H9 (cell line): ENCODE results near the gene SMIM41. TPM values are rescaled to one million over a fixed set of nuclear protein-coding genes. Genes with fewer than 3 reads are reported as not detected.
A peak's percentile ranks its signal among the peaks of the same experiment; 100 is the strongest.

Experiments used
- DNase-seq: peaks from one replicate; pipeline ENCODE4 v3.0.0-alpha.2; 2017
- H2AFZ ChIP-seq: one replicate; pipeline ENCODE4 v1.6.1; 2013; ENCODE audit warnings: mild to moderate bottlenecking, low read length, control low read depth, moderate library complexity
- H2AK5ac ChIP-seq: 2 replicates; pipeline ENCODE4 v1.6.1; 2013; ENCODE audit warnings: low read length, control low read depth, mixed read lengths; ENCODE audit not compliant: insufficient read length
- H2BK120ac ChIP-seq: one replicate; pipeline ENCODE4 v1.6.1; 2013; ENCODE audit warnings: low read depth, mild to moderate bottlenecking, low read length, control low read depth, inconsistent platforms; ENCODE audit not compliant: poor library complexity, severe bottlenecking
- H2BK12ac ChIP-seq: 2 replicates; pipeline ENCODE4 v1.6.1; 2013; ENCODE audit warnings: low read length, control low read depth, mixed read lengths, low read depth; ENCODE audit not compliant: insufficient read length
- H2BK15ac ChIP-seq: 2 replicates; pipeline ENCODE4 v1.6.1; 2013; ENCODE audit warnings: low read depth, low read length, control low read depth
- H2BK20ac ChIP-seq: one replicate; pipeline ENCODE4 v1.6.1; 2013; ENCODE audit warnings: low read depth, mild to moderate bottlenecking, low read length, control low read depth, inconsistent platforms; ENCODE audit not compliant: poor library complexity, severe bottlenecking
- H2BK5ac ChIP-seq: 2 replicates; pipeline ENCODE4 v1.6.1; 2013; ENCODE audit warnings: low read length, control low read depth, mixed read lengths; ENCODE audit not compliant: insufficient read length
- H3K14ac ChIP-seq: 2 replicates; pipeline ENCODE4 v1.6.1; 2013; ENCODE audit warnings: low read length, control low read depth; ENCODE audit not compliant: insufficient read depth
- H3K18ac ChIP-seq: 2 replicates; pipeline ENCODE4 v1.6.1; 2013; ENCODE audit warnings: low read depth, mild to moderate bottlenecking, mixed read lengths, low read length, control low read depth; ENCODE audit not compliant: insufficient read length
- H3K23ac ChIP-seq: 2 replicates; pipeline ENCODE4 v1.6.1; 2013; ENCODE audit warnings: low read length, control low read depth, mixed read lengths, low read depth; ENCODE audit not compliant: insufficient read length
- H3K23me2 ChIP-seq: 2 replicates; pipeline ENCODE4 v1.6.1; 2013; ENCODE audit warnings: low read depth, mild to moderate bottlenecking, mixed read lengths, low read length, control low read depth; ENCODE audit not compliant: insufficient read length, poor library complexity, severe bottlenecking
- H3K27ac ChIP-seq: 2 replicates; pipeline ENCODE4 v1.5.1; 2013; ENCODE audit warnings: low read length, control low read depth, mixed read lengths, low read depth; ENCODE audit not compliant: insufficient read length
- H3K27me3 ChIP-seq: 2 replicates; pipeline ENCODE4 v1.6.1; 2013; ENCODE audit warnings: low read length, control low read depth, inconsistent platforms; ENCODE audit not compliant: insufficient read depth
- H3K4ac ChIP-seq: 2 replicates; pipeline ENCODE4 v1.6.1; 2013; ENCODE audit warnings: low read depth, mild to moderate bottlenecking, control low read depth, inconsistent platforms, low read length, moderate library complexity
- H3K4me1 ChIP-seq: 2 replicates; pipeline ENCODE4 v1.6.1; 2013; ENCODE audit warnings: low read length, control low read depth, inconsistent platforms; ENCODE audit not compliant: insufficient read depth
- H3K4me2 ChIP-seq: 2 replicates; pipeline ENCODE4 v1.6.1; 2013; ENCODE audit warnings: low read length, control low read depth, mixed read lengths; ENCODE audit not compliant: insufficient read length, insufficient read depth
- H3K56ac ChIP-seq: 2 replicates; pipeline ENCODE4 v1.6.1; 2013; ENCODE audit warnings: low read depth, mild to moderate bottlenecking, mixed read lengths, low read length, control low read depth; ENCODE audit not compliant: insufficient read length
- H3K79me1 ChIP-seq: 2 replicates; pipeline ENCODE4 v1.6.1; 2013; ENCODE audit warnings: low read depth, mild to moderate bottlenecking, moderate library complexity, low read length, control low read depth, inconsistent platforms; ENCODE audit not compliant: insufficient read depth, poor library complexity, severe bottlenecking
- H3K79me2 ChIP-seq: 2 replicates; pipeline ENCODE4 v1.6.1; 2013; ENCODE audit warnings: low read length, control low read depth, inconsistent platforms; ENCODE audit not compliant: insufficient read depth
- H3K9ac ChIP-seq: 2 replicates; pipeline ENCODE4 v1.6.1; 2013; ENCODE audit warnings: low read length, control low read depth, mixed read lengths; ENCODE audit not compliant: insufficient read length; ENCODE audit errors: extremely low read depth
- H3K9me3 ChIP-seq: one replicate; pipeline ENCODE4 v1.6.1; 2013; ENCODE audit warnings: low read depth, low read length, inconsistent platforms; ENCODE audit not compliant: control insufficient read depth
- H3T11ph ChIP-seq: one replicate; pipeline ENCODE4 v1.6.1; 2013; ENCODE audit warnings: mild to moderate bottlenecking, low read length, control low read depth, inconsistent platforms
- H4K20me1 ChIP-seq: one replicate; pipeline ENCODE4 v1.6.1; 2013; ENCODE audit not compliant: control insufficient read depth, insufficient read length, insufficient read depth
- H4K5ac ChIP-seq: 2 replicates; pipeline ENCODE4 v1.6.1; 2013; ENCODE audit warnings: low read depth, mild to moderate bottlenecking, mixed read lengths, low read length, control low read depth; ENCODE audit not compliant: insufficient read length
- H4K8ac ChIP-seq: replicated peaks from 2 replicates; pipeline ENCODE4 v1.6.1; 2013; ENCODE audit warnings: low read length, control low read depth, mixed read lengths, low read depth; ENCODE audit not compliant: insufficient read length
- H4K91ac ChIP-seq: 2 replicates; pipeline ENCODE4 v1.6.1; 2013; ENCODE audit warnings: low read depth, mild to moderate bottlenecking, moderate library complexity, mixed read lengths, low read length, control low read depth; ENCODE audit not compliant: insufficient read length
- H3K27ac Mint-ChIP-seq, 3 experiments: 2 replicates in 2 of 3; 3 replicates in 1 of 3; pipeline ENCODE4 v1.8.0; 2020 to 2021; ENCODE audit warnings: mixed read lengths in 3 of 3, mild to moderate bottlenecking in 1 of 3, moderate library complexity in 1 of 3
- H3K27me3 Mint-ChIP-seq: 2 replicates; pipeline ENCODE4 v1.8.0; 2021; ENCODE audit warnings: low read depth, mild to moderate bottlenecking, moderate library complexity, mixed read lengths
- H3K36me3 Mint-ChIP-seq, 3 experiments: 2 replicates in 2 of 3; 3 replicates in 1 of 3; pipeline ENCODE4 v1.8.0; 2020 to 2021; ENCODE audit warnings: low read depth in 3 of 3, mixed read lengths in 3 of 3; ENCODE audit not compliant: insufficient read depth in 1 of 3
- H3K4me1 Mint-ChIP-seq, 2 experiments: 2 replicates each; pipeline ENCODE4 v1.8.0; 2020; ENCODE audit warnings: mixed read lengths in 2 of 2
- H3K4me3 Mint-ChIP-seq, 2 experiments: 2 replicates in 1 of 2; 3 replicates in 1 of 2; pipeline ENCODE4 v1.8.0; 2020 to 2021; ENCODE audit warnings: mild to moderate bottlenecking in 2 of 2, mixed read lengths in 2 of 2, moderate library complexity in 1 of 2
- H3K9me3 Mint-ChIP-seq, 2 experiments: 2 replicates in 1 of 2; 3 replicates in 1 of 2; pipeline ENCODE4 v1.8.0; 2020; ENCODE audit warnings: mild to moderate bottlenecking in 2 of 2, mixed read lengths in 2 of 2, moderate library complexity in 1 of 2
- WGBS: extraction: QIAGEN DNeasy Blood & Tissue Kit; methylation state at CpG from one replicate; pipeline ENCODE4 v1.1.7; 2013; ENCODE audit warnings: missing lambda C conversion rate, low lambda C conversion rate, mixed read lengths; ENCODE audit not compliant: insufficient read length; ENCODE audit errors: extremely low coverage; 5-methylcytosine and 5-hydroxymethylcytosine counted together
- total RNA-seq: library from RNA; stranded (reverse); gene quantifications from 2 replicates; pipeline ENCODE4 v1.2.1, GENCODE V29; 2021
- TF ChIP-seq, protein P1 (sequence below): fragments of 200-600 bp; sonication (generic); conservative IDR thresholded peaks from 3 replicates; pipeline ENCODE4 v1.8.0; 2021; ENCODE audit warnings: antibody characterized with exemption, mild to moderate bottlenecking

SMIM41 gene
- total RNA-seq, 1 experiment from 2014 or later, result not detected

- Histone ChIP-seq H3K27me3 (no peaks in the 10 kb centered on the region), H3K23me2 (no peaks in the 10 kb centered on the region), H3K9ac (no peak overlapping the region), H2BK5ac (no peak overlapping the region), H4K20me1 (no peaks in the 10 kb centered on the region), H4K5ac (no peak overlapping the region), H2BK15ac (no peak overlapping the region), H3K9me3 (no peaks in the 10 kb centered on the region), H3K4me2 (no peak overlapping the region), H2BK120ac (no peak overlapping the region), H3K14ac (peak overlapping the region; percentile 44; the same call in 1 of the 2 replicates), H3K79me2 (no peaks in the 10 kb centered on the region), H3K27ac (no peak overlapping the region), H3K23ac (no peak overlapping the region), H3K4ac (peak overlapping the region; percentile 49; the same call in 1 of the 2 replicates), H3K56ac (no peak overlapping the region), H3K4me1 (peaks cover 3% of the 10 kb centered on the region; the same call in 1 of the 2 replicates), H2AK5ac (no peak overlapping the region), H2BK20ac (no peak overlapping the region), H2AFZ (no peak overlapping the region), H3T11ph (no peak overlapping the region), H2BK12ac (no peak overlapping the region), H4K91ac (peak overlapping the region; percentile 54), H4K8ac (no peak overlapping the region), H3K18ac (peak overlapping the region; percentile 61), H3K79me1 (no peaks in the 10 kb centered on the region)
- Mint-ChIP-seq H3K36me3 (no peaks in the 10 kb centered on the region), H3K4me3 (no peak overlapping the region), H3K9me3 (no peaks in the 10 kb centered on the region; a peak in 1 of 5 replicates), H3K27ac (peak overlapping the region in 2 of 3 experiments; percentile 40 to 87; a peak in 2 of 7 replicates), H3K27me3 (no peaks in the 10 kb centered on the region), H3K4me1 (peaks cover 22 to 47% of the 10 kb centered on the region in 2 experiments)
- WGBS, result no CpG with 5 or more reads among the region's 17 CpGs
- TF ChIP-seq, protein P1, sequence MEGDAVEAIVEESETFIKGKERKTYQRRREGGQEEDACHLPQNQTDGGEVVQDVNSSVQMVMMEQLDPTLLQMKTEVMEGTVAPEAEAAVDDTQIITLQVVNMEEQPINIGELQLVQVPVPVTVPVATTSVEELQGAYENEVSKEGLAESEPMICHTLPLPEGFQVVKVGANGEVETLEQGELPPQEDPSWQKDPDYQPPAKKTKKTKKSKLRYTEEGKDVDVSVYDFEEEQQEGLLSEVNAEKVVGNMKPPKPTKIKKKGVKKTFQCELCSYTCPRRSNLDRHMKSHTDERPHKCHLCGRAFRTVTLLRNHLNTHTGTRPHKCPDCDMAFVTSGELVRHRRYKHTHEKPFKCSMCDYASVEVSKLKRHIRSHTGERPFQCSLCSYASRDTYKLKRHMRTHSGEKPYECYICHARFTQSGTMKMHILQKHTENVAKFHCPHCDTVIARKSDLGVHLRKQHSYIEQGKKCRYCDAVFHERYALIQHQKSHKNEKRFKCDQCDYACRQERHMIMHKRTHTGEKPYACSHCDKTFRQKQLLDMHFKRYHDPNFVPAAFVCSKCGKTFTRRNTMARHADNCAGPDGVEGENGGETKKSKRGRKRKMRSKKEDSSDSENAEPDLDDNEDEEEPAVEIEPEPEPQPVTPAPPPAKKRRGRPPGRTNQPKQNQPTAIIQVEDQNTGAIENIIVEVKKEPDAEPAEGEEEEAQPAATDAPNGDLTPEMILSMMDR, result no peak
- DNase-seq, result peak; percentile 60
Measured at GRCh38 chr12:52147367-52147963, 68.0 kb downstream of the SMIM41 start.
